Esophagus squamous epithelium (tissue), 5 donors: ENCODE results near the gene C10orf67. TPM values are rescaled to one million over a fixed set of nuclear protein-coding genes. Genes with fewer than 3 reads are reported as not detected.

Source experiments
- DNase-seq: peaks from one replicate; lab custom pipeline; 2025; lab: John Stamatoyannopoulos, UW
- H3K27ac ChIP-seq, 4 donors: fragments of 200-600 bp; sonication (generic); one replicate each; pipeline ENCODE4 v1.5.1; 2016 to 2019; ENCODE audit warnings: mild to moderate bottlenecking in 1 of 4
- H3K27me3 ChIP-seq, 4 donors: fragments of 200-600 bp; sonication (generic); 1 replicate in 3 of 4; 2 replicates in 1 of 4; pipeline versions ENCODE4 v1.5.1 to v1.6.0; 2017 to 2021; ENCODE audit warnings: antibody characterized with exemption in 1 of 4
- H3K36me3 ChIP-seq, 3 donors: fragments of 200-600 bp; sonication (generic); one replicate each; pipeline ENCODE4 v1.5.1; 2016 to 2019
- H3K4me1 ChIP-seq, 3 donors: fragments of 200-600 bp; sonication (generic); one replicate each; pipeline ENCODE4 v1.5.1; 2017 to 2019
- H3K4me3 ChIP-seq, 4 donors: fragments of 200-600 bp; sonication (generic); 1 replicate in 3 of 4; 2 replicates in 1 of 4; pipeline ENCODE4 v1.5.1; 2016 to 2019; ENCODE audit warnings: mild to moderate bottlenecking in 2 of 4, moderate library complexity in 1 of 4
- H3K9me3 ChIP-seq, 3 donors: fragments of 200-600 bp; sonication (generic); one replicate each; pipeline ENCODE4 v1.5.1; 2016 to 2019
- POLR2A ChIP-seq, 4 donors: fragments of 450-650 bp; IDR thresholded peaks; one replicate each; pipeline ENCODE4 v1.6.1; 2017; ENCODE audit warnings: antibody characterized with exemption in 4 of 4, mild to moderate bottlenecking in 4 of 4, moderate library complexity in 3 of 4
- WGBS, 2 donors: methylation state at CpG; one replicate each; pipeline ENCODE4 v1.1.5; 2018; 5-methylcytosine and 5-hydroxymethylcytosine counted together
- intact Hi-C: fragments of 100-400 bp; cut with DNase I; formaldehyde crosslinking; loops from one replicate; pipeline ENCODE4 v1.15.0; 2022
- total RNA-seq, 4 donors: library from RNA; depleted of rRNA; stranded (reverse); fragments of >200 nt; gene quantifications; one replicate each; pipeline ENCODE4 v1.1.0, GENCODE V29; 2016
- TF ChIP-seq, protein P1 (sequence below), 6 experiments: fragments of 450-650 bp in 4 of 6; fragments of 200-600 bp in 2 of 6; sonication (generic) in 2 of 6; IDR thresholded peaks; one replicate each; pipeline ENCODE4 v1.5.1; 2016 to 2019; ENCODE audit warnings: antibody characterized with exemption in 6 of 6, mild to moderate bottlenecking in 4 of 6, moderate library complexity in 4 of 6
- donor health status: DM: yes; HTN: yes; CAD: no.

Gene C10orf67
- total RNA-seq, 4 donors from 2014 or later, result 0.18 to 0.27 TPM; not detected in 2

- TF ChIP-seq, protein P1, sequence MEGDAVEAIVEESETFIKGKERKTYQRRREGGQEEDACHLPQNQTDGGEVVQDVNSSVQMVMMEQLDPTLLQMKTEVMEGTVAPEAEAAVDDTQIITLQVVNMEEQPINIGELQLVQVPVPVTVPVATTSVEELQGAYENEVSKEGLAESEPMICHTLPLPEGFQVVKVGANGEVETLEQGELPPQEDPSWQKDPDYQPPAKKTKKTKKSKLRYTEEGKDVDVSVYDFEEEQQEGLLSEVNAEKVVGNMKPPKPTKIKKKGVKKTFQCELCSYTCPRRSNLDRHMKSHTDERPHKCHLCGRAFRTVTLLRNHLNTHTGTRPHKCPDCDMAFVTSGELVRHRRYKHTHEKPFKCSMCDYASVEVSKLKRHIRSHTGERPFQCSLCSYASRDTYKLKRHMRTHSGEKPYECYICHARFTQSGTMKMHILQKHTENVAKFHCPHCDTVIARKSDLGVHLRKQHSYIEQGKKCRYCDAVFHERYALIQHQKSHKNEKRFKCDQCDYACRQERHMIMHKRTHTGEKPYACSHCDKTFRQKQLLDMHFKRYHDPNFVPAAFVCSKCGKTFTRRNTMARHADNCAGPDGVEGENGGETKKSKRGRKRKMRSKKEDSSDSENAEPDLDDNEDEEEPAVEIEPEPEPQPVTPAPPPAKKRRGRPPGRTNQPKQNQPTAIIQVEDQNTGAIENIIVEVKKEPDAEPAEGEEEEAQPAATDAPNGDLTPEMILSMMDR (IDR thresholded peaks at IDR 0.05), result no peak
- no peak for TF ChIP-seq POLR2A (IDR thresholded peaks at IDR 0.05)
- peaks cover 0 to 17% (median 0%) of the 10 kb centered on the region in 3 donors for H3K4me1 ChIP-seq
- H3K36me3 ChIP-seq, result no peaks in the 10 kb centered on the region
- peak overlapping the region; percentile 22 to 77 (median 68) for H3K27ac ChIP-seq
- H3K4me3 ChIP-seq, result no peak overlapping the region
- intact Hi-C loops, result no loop called here
- 31 to 40% methylated on average over 1 of the region's 1 CpG for WGBS, 2 donors
- no peak for DNase-seq
- H3K27me3 ChIP-seq, result no peaks in the 10 kb centered on the region
- H3K9me3 ChIP-seq, result no peaks in the 10 kb centered on the region
Measured at GRCh38 chr10:23384364-23384763, 39.8 kb upstream of the C10orf67 start.

GRCh38 chr10:23383637-23384036, 39.0 kb upstream of the C10orf67 start:
- TF ChIP-seq, protein P1 (IDR thresholded peaks at IDR 0.05), result no peak
- no peak for TF ChIP-seq POLR2A (IDR thresholded peaks at IDR 0.05)
- Histone ChIP-seq H3K36me3 (no peaks in the 10 kb centered on the region), H3K4me1 (peaks cover 0 to 17% (median 0%) of the 10 kb centered on the region in 3 donors), H3K27me3 (no peaks in the 10 kb centered on the region), H3K27ac (peak overlapping the region; percentile 9 to 58 (median 49)), H3K9me3 (no peaks in the 10 kb centered on the region), H3K4me3 (no peak overlapping the region)
- intact Hi-C loops, result no loop called here
- DNase-seq, result no peak
- 68 to 84% methylated on average over 2 of the region's 2 CpGs for WGBS, 2 donors

- Histone ChIP-seq H3K4me1 (peaks cover 0 to 27% (median 0%) of the 10 kb centered on the region in 3 donors), H3K36me3 (no peaks in the 10 kb centered on the region), H3K9me3 (no peaks in the 10 kb centered on the region), H3K27ac (no peak overlapping the region), H3K4me3 (no peak overlapping the region), H3K27me3 (no peaks in the 10 kb centered on the region)
- WGBS, 2 donors, result 82 to 84% methylated on average over 3 of the region's 3 CpGs
- TF ChIP-seq, protein P1 (IDR thresholded peaks at IDR 0.05), result no peak
- TF ChIP-seq POLR2A (IDR thresholded peaks at IDR 0.05), result no peak
- intact Hi-C loops, result no loop called here
- no peak for DNase-seq
Measured at GRCh38 chr10:23381298-23382040, 36.9 kb upstream of the C10orf67 start.

DNA sequence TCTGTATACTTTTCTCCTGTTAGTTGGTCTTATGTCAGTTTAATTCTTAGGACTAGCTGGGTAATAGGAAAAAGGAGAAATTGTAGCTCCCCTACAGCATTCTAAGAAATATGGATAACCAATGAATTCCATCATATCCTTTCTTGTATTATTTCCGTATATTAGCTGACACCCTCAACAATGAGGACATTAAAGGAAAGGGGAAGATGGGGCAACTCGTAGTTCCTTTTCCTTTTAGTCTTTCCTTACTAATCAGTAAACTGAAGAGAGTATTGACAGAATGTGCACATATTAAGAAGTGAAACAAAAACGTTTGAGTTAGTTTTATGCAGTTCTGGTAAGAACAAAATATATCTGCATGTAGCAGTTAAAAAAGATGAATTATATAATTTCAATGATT, 35.1 kb upstream of the C10orf67 start:
- DNase-seq, result no peak
- no peaks in the 10 kb centered on the region for H3K9me3 ChIP-seq
- WGBS, 2 donors, result 56 to 58% methylated on average over 3 of the region's 3 CpGs
- H3K4me1 ChIP-seq, result peaks cover 0 to 24% (median 0%) of the 10 kb centered on the region in 3 donors
- no peaks in the 10 kb centered on the region for H3K36me3 ChIP-seq
- intact Hi-C loops, result no loop called here
- no peaks in the 10 kb centered on the region for H3K27me3 ChIP-seq
- H3K27ac ChIP-seq, result no peak overlapping the region
- TF ChIP-seq, protein P1 (IDR thresholded peaks at IDR 0.05), result no peak
- no peak for TF ChIP-seq POLR2A (IDR thresholded peaks at IDR 0.05)
- H3K4me3 ChIP-seq, result no peak overlapping the region

- peaks cover 0 to 9% (median 6%) of the 10 kb centered on the region in 3 donors for H3K4me1 ChIP-seq
- H3K36me3 ChIP-seq, result no peaks in the 10 kb centered on the region
- H3K9me3 ChIP-seq, result no peaks in the 10 kb centered on the region
- no peaks in the 10 kb centered on the region for H3K27me3 ChIP-seq
- H3K4me3 ChIP-seq, result no peak overlapping the region
- TF ChIP-seq POLR2A (IDR thresholded peaks at IDR 0.05), result no peak
- TF ChIP-seq, protein P1 (IDR thresholded peaks at IDR 0.05), result no peak
- intact Hi-C loops, result no loop called here
- no peak for DNase-seq
- 86 to 90% methylated on average over 3 of the region's 3 CpGs for WGBS, 2 donors
- H3K27ac ChIP-seq, result peak overlapping the region in 1 of 4 donors; percentile 37
Measured at GRCh38 chr10:23376229-23376655, 31.6 kb upstream of the C10orf67 start.
